Breast epithelium (tissue), 3 donors: Measurements from ENCODE around the gene CA10.

ENCODE experiments used
- CTCF ChIP-seq, 3 donors: fragments of 450-650 bp; IDR thresholded peaks; one replicate each; pipeline ENCODE4 v1.5.1; 2016 to 2017; ENCODE audit warnings: antibody characterized with exemption in 3 of 3, mild to moderate bottlenecking in 3 of 3, moderate library complexity in 3 of 3
- POLR2A ChIP-seq: fragments of 450-650 bp; IDR thresholded peaks from one replicate; pipeline ENCODE4 v1.6.1; 2016; ENCODE audit warnings: antibody characterized with exemption, mild to moderate bottlenecking, moderate library complexity
- POLR2AphosphoS5 ChIP-seq, 3 donors: sonication (generic); formaldehyde crosslinking; IDR thresholded peaks; one replicate each; pipeline ENCODE4 v1.6.1; 2017; ENCODE audit warnings: antibody characterized with exemption in 3 of 3

GRCh38 chr17:51955245-51955644 is 203.3 kb downstream of the CA10 start:
- TF ChIP-seq POLR2AphosphoS5 (IDR thresholded peaks at IDR 0.05) (no peak), CTCF (IDR thresholded peaks at IDR 0.05) (no peak), POLR2A (no peak)
